ENCODE results near the gene TBC1D5. TPM values are rescaled to one million over a fixed set of nuclear protein-coding genes. Genes with fewer than 3 reads are reported as not detected.
"Not testable (repeated sequence)": the region's sequence is repeated elsewhere in the genome, so short reads cannot be mapped to it uniquely, and the experiment has no call there.

The TBC1D5 gene
- total RNA-seq, 1 donor from 2014 or later, result 69.4 TPM

DNA sequence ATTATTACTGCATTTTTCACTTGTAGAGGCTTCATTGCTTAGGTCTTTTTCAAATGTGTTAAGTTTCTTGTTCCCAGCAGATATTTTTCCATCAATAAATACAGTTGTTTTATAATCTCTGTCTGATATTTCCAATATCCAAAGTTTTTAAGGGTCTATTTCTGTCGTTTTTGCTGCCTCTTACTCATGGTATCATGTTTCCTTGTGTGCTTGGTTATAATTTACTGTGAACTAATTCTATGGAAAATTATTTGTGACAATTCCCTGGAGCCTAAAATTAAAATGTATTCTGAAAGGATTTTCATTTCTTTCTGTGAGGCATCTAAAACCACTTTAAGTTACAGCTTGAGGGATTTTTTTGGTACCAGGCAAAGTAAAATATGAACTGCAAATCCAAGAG lies 17.5 kb downstream of the TBC1D5 start:
- no peak overlapping the region for H3K9ac ChIP-seq (ENCODE audit: low read depth in 1 of 3, low read length in 3 of 3)
- H3K4me3 ChIP-seq (ENCODE audit: low read length in 3 of 3), result no peak overlapping the region
- H3K36me3 ChIP-seq (ENCODE audit: control insufficient read depth in 3 of 3, insufficient read depth in 3 of 3, low read length in 3 of 3), result peaks cover 0 to 4% (median 0%) of the 10 kb centered on the region in 3 donors
- no peak overlapping the region for H3K27ac ChIP-seq (ENCODE audit: low read depth, low read length)
- H3K4me1 ChIP-seq (ENCODE audit: control insufficient read depth in 3 of 3, insufficient read depth in 3 of 3, low read length in 3 of 3), result no peaks in the 10 kb centered on the region
- H3K9me3 ChIP-seq (ENCODE audit: control insufficient read depth in 3 of 3, low read length in 3 of 3), result no peaks in the 10 kb centered on the region
- H3K27me3 ChIP-seq (ENCODE audit: control insufficient read depth in 3 of 3, insufficient read depth in 3 of 3, low read length in 3 of 3), result no peaks in the 10 kb centered on the region

DNA sequence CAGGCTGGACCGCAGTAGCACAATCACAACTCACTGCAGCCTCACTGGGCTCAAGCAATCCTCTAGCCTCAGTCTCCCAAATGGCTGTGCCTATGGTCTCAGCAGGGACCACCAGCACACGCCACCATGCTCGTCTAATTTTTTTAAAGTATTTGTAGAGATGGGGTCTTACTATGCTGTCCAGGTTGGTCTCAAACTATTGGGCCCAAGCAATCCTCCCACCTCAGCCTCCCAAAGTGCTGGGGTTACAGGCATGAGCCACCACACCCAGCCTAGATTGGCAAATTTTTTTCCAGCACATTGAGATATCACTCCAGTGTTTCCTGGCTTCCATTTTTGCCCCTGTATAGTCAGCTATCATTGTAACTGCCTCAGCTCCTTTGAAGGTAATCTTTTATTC lies 18.3 kb downstream of the TBC1D5 start:
- H3K9me3 ChIP-seq (ENCODE audit: control insufficient read depth in 3 of 3, low read length in 3 of 3), result no peaks in the 10 kb centered on the region
- no peaks in the 10 kb centered on the region for H3K27me3 ChIP-seq (ENCODE audit: control insufficient read depth in 3 of 3, insufficient read depth in 3 of 3, low read length in 3 of 3)
- H3K4me1 ChIP-seq (ENCODE audit: control insufficient read depth in 3 of 3, insufficient read depth in 3 of 3, low read length in 3 of 3), result no peaks in the 10 kb centered on the region
- no peak overlapping the region for H3K9ac ChIP-seq (ENCODE audit: low read depth in 1 of 3, low read length in 3 of 3)
- no peak overlapping the region for H3K27ac ChIP-seq (ENCODE audit: low read depth, low read length)
- H3K36me3 ChIP-seq (ENCODE audit: control insufficient read depth in 3 of 3, insufficient read depth in 3 of 3, low read length in 3 of 3), result peaks cover 0 to 4% (median 0%) of the 10 kb centered on the region in 3 donors
- no peak overlapping the region for H3K4me3 ChIP-seq (ENCODE audit: low read length in 3 of 3)

DNA sequence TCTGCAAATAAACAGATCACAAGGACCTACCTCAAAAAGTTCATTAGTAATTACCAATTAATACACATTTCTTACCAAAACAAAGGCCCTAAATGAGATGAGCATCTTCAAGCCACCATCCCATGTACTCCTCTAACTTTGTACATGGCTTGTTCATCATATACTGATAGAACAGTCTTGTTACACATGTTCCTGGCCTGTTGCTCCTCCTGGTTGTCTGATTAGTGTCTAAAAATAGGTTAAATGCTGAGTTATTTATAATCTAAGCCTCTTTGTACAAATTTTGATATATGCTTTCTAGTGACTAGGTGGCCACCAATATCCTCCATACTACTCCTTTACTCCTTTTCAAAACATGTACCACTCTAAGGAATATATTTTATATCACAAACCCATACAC lies 25.0 kb downstream of the TBC1D5 start:
- Histone ChIP-seq H3K27me3 (ENCODE audit: control insufficient read depth in 3 of 3, insufficient read depth in 3 of 3, low read length in 3 of 3) (no peaks in the 10 kb centered on the region), H3K27ac (ENCODE audit: low read depth, low read length) (no peak overlapping the region), H3K9ac (ENCODE audit: low read depth in 1 of 3, low read length in 3 of 3) (no peak overlapping the region), H3K4me3 (ENCODE audit: low read length in 3 of 3) (no peak overlapping the region), H3K9me3 (ENCODE audit: control insufficient read depth in 3 of 3, low read length in 3 of 3) (peaks cover 0 to 7% (median 2%) of the 10 kb centered on the region in 3 donors), H3K36me3 (ENCODE audit: control insufficient read depth in 3 of 3, insufficient read depth in 3 of 3, low read length in 3 of 3) (peaks cover 4 to 12% (median 5%) of the 10 kb centered on the region in 3 donors), H3K4me1 (ENCODE audit: control insufficient read depth in 3 of 3, insufficient read depth in 3 of 3, low read length in 3 of 3) (peaks cover 0 to 7% (median 0%) of the 10 kb centered on the region in 3 donors)

DNA sequence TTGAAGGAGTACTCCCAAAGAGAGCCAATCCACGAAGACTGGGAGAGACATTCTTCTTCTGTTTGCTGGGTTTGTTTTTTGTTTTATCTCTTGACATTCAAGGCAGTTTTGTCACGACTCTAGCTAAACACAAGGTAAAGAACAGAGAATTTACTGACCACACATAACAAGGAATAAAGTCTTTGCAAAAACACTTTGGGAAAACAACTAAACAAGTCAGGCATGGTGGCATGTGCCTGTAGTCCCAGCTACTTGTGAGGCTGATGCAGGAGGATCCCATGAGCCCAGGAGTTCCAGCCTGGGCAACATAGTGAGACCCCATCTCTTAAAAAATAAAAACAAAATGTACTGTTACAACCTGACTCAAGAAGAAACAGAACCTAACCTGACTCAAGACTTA lies 28.0 kb downstream of the TBC1D5 start:
- H3K4me3 ChIP-seq (ENCODE audit: low read length in 3 of 3), result no peak overlapping the region
- H3K9me3 ChIP-seq (ENCODE audit: control insufficient read depth in 3 of 3, low read length in 3 of 3), result peaks cover 0 to 7% (median 2%) of the 10 kb centered on the region in 3 donors
- no peak overlapping the region for H3K27ac ChIP-seq (ENCODE audit: low read depth, low read length)
- H3K36me3 ChIP-seq (ENCODE audit: control insufficient read depth in 3 of 3, insufficient read depth in 3 of 3, low read length in 3 of 3), result peaks cover 4 to 12% (median 5%) of the 10 kb centered on the region in 3 donors
- no peaks in the 10 kb centered on the region for H3K27me3 ChIP-seq (ENCODE audit: control insufficient read depth in 3 of 3, insufficient read depth in 3 of 3, low read length in 3 of 3)
- peaks cover 0 to 7% (median 0%) of the 10 kb centered on the region in 3 donors for H3K4me1 ChIP-seq (ENCODE audit: control insufficient read depth in 3 of 3, insufficient read depth in 3 of 3, low read length in 3 of 3)
- H3K9ac ChIP-seq (ENCODE audit: low read depth in 1 of 3, low read length in 3 of 3), result no peak overlapping the region

DNA sequence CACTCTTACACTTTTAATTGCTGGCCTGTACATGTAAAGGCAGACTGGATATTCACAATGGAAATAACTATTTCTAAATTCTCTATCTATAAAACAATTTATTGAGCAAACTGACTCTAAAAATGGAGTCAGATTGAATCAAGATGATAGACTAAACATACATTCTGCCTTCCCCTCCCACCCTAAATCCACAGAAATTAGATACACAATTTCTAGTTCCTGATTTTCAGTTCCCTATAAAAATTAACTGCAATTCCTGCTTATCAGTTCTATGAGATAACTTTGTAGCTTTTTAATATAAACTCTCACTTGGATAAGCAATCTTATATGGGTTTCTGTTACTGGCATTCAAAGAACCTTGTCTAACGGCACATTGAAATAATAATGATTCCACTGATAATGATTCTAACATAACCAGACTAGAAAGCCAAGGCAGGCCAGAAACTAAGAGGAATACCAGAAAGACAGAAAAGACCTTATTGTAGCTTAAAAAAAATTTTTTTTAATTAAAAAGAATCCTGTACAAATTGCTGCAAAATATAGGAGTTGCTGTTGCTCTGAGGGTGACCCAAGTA lies 33.1 kb downstream of the TBC1D5 start:
- H3K4me1 ChIP-seq (ENCODE audit: control insufficient read depth in 3 of 3, insufficient read depth in 3 of 3, low read length in 3 of 3), result no peaks in the 10 kb centered on the region
- H3K36me3 ChIP-seq (ENCODE audit: control insufficient read depth in 3 of 3, insufficient read depth in 3 of 3, low read length in 3 of 3), result peaks cover under 1 to 6% (median under 1%) of the 10 kb centered on the region in 3 donors
- H3K4me3 ChIP-seq (ENCODE audit: low read length in 3 of 3), result no peak overlapping the region
- H3K9me3 ChIP-seq (ENCODE audit: control insufficient read depth in 3 of 3, low read length in 3 of 3), result peaks cover 0 to 5% (median 0%) of the 10 kb centered on the region in 3 donors
- no peak overlapping the region for H3K27ac ChIP-seq (ENCODE audit: low read depth, low read length)
- no peak overlapping the region for H3K9ac ChIP-seq (ENCODE audit: low read depth in 1 of 3, low read length in 3 of 3)
- H3K27me3 ChIP-seq (ENCODE audit: control insufficient read depth in 3 of 3, insufficient read depth in 3 of 3, low read length in 3 of 3), result no peaks in the 10 kb centered on the region

DNA sequence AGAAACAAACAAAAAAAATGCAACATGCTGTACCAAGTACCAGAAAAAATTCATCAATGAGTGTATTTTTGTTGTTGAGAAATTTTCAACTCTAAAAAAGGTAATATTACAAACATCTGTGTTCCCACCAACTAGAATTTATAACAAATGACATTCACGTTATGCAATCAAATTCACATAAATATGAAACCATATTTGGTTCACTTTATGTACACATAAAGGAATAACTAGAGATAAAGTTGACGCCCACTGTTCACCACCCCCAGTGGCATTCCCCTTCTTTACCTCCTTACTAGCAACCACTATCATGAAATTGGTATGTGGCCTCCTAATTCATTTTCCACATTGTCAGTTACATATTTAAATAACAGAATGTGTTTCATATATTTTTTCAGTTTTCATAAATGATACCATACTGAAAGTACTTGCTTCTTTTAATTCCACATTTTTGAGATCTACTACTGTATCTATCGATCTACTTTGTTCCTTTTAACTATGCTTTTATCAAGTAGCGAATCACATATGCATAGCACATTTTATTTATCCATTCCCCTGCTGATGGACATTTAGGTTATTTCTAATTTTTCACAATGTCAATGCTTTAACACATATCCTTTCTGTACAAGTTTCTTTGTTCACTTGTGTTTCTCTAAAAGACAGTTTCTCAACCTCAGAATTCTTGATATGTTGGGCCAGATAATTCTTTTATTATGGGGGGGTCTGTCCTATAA lies 34.5 kb downstream of the TBC1D5 start:
- H3K4me3 ChIP-seq (ENCODE audit: low read length in 3 of 3), result no peak overlapping the region
- no peaks in the 10 kb centered on the region for H3K27me3 ChIP-seq (ENCODE audit: control insufficient read depth in 3 of 3, insufficient read depth in 3 of 3, low read length in 3 of 3)
- no peaks in the 10 kb centered on the region for H3K36me3 ChIP-seq (ENCODE audit: control insufficient read depth in 3 of 3, insufficient read depth in 3 of 3, low read length in 3 of 3)
- H3K27ac ChIP-seq (ENCODE audit: low read depth, low read length), result no peak overlapping the region
- no peak overlapping the region for H3K9ac ChIP-seq (ENCODE audit: low read depth in 1 of 3, low read length in 3 of 3)
- H3K4me1 ChIP-seq (ENCODE audit: control insufficient read depth in 3 of 3, insufficient read depth in 3 of 3, low read length in 3 of 3), result no peaks in the 10 kb centered on the region
- no peaks in the 10 kb centered on the region for H3K9me3 ChIP-seq (ENCODE audit: control insufficient read depth in 3 of 3, low read length in 3 of 3)

DNA sequence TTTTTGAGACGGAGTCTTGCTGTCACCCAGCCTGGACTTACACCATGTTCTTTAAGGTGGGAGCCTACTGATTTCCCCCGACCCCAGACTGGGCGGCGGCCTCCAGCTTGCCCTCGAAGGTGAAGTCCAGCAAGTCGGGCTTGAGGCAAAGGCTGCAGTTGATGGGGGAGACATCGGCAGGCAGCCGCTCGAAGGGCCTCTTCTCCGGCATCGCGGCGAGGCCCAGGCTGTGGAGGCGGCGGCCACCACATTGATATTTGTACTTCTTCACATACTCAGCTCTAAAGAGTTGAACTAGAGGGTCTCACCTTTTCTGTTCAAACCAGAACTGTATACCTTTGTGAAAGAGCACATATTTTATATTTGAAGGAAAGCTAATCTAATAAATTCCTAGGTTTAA lies 36.4 kb downstream of the TBC1D5 start:
- not testable (repeated sequence) for H3K4me1 ChIP-seq (ENCODE audit: control insufficient read depth in 3 of 3, insufficient read depth in 3 of 3, low read length in 3 of 3); H3K27me3 ChIP-seq (ENCODE audit: control insufficient read depth in 3 of 3, insufficient read depth in 3 of 3, low read length in 3 of 3); H3K36me3 ChIP-seq (ENCODE audit: control insufficient read depth in 3 of 3, insufficient read depth in 3 of 3, low read length in 3 of 3); H3K27ac ChIP-seq (ENCODE audit: low read depth, low read length); H3K4me3 ChIP-seq (ENCODE audit: low read length in 3 of 3); H3K9ac ChIP-seq (ENCODE audit: low read depth in 1 of 3, low read length in 3 of 3); H3K9me3 ChIP-seq (ENCODE audit: control insufficient read depth in 3 of 3, low read length in 3 of 3)

DNA sequence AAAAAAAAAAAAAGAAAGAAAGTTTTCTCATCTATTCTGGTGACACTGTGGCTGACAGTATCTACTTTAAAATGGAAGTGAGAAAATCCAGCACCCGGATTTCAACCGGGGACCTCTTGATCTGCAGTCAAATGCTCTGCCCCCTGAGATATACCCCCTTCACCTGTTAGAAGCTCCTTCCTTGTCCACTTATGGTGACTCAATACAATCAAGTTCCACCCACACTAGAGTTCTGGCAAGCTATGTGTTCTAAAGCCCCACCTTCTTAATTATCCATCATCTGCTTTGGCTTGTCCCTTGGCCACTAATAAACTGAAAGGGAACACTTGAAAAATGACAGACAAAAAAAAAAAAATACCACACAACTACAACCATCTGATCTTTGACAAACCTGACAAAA lies 42.6 kb downstream of the TBC1D5 start:
- H3K27ac ChIP-seq (ENCODE audit: low read depth, low read length); H3K9ac ChIP-seq (ENCODE audit: low read depth in 1 of 3, low read length in 3 of 3); H3K4me3 ChIP-seq (ENCODE audit: low read length in 3 of 3); H3K4me1 ChIP-seq (ENCODE audit: control insufficient read depth in 3 of 3, insufficient read depth in 3 of 3, low read length in 3 of 3); H3K9me3 ChIP-seq (ENCODE audit: control insufficient read depth in 3 of 3, low read length in 3 of 3); H3K36me3 ChIP-seq (ENCODE audit: control insufficient read depth in 3 of 3, insufficient read depth in 3 of 3, low read length in 3 of 3); H3K27me3 ChIP-seq (ENCODE audit: control insufficient read depth in 3 of 3, insufficient read depth in 3 of 3, low read length in 3 of 3): not testable (repeated sequence)

DNA sequence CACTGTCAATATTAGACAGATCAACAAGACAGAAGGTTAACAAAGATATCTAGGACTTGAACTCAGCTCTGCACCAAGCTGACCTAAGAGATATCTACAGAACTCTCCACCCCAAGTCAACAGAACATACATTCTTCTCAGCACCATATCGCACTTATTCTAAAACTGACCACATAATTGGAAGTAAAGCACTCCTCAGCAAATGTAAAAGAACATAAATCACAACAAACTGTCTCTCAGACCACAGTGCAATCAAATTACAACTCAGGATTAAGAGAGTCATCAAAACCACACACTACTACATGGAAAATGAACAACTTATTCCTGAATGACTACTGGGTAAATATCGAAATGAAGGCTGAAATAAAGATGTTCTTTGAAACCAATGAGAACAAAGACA lies 46.8 kb downstream of the TBC1D5 start:
- not testable (repeated sequence) for H3K27me3 ChIP-seq (ENCODE audit: control insufficient read depth in 3 of 3, insufficient read depth in 3 of 3, low read length in 3 of 3); H3K36me3 ChIP-seq (ENCODE audit: control insufficient read depth in 3 of 3, insufficient read depth in 3 of 3, low read length in 3 of 3); H3K4me3 ChIP-seq (ENCODE audit: low read length in 3 of 3); H3K9ac ChIP-seq (ENCODE audit: low read depth in 1 of 3, low read length in 3 of 3); H3K27ac ChIP-seq (ENCODE audit: low read depth, low read length); H3K9me3 ChIP-seq (ENCODE audit: control insufficient read depth in 3 of 3, low read length in 3 of 3); H3K4me1 ChIP-seq (ENCODE audit: control insufficient read depth in 3 of 3, insufficient read depth in 3 of 3, low read length in 3 of 3)

DNA sequence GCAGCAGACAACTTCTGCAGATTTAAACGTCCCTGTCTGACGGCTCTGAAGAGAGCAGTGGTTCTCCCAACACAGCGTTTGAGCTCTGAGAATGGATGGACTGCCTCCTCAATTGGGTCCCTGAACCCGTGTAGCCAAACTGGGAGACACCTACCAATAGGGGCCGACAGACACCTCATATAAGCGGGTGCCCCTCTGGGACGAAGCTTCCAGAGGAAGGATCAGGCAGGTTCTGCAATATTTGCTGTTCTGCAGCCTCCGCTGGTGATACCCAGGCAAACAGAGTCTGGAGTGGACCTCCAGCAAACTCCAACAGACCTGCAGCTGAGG lies 48.8 kb downstream of the TBC1D5 start:
- not testable (repeated sequence) for H3K9ac ChIP-seq (ENCODE audit: low read depth in 1 of 3, low read length in 3 of 3); H3K27me3 ChIP-seq (ENCODE audit: control insufficient read depth in 3 of 3, insufficient read depth in 3 of 3, low read length in 3 of 3); H3K4me3 ChIP-seq (ENCODE audit: low read length in 3 of 3); H3K27ac ChIP-seq (ENCODE audit: low read depth, low read length); H3K9me3 ChIP-seq (ENCODE audit: control insufficient read depth in 3 of 3, low read length in 3 of 3); H3K4me1 ChIP-seq (ENCODE audit: control insufficient read depth in 3 of 3, insufficient read depth in 3 of 3, low read length in 3 of 3); H3K36me3 ChIP-seq (ENCODE audit: control insufficient read depth in 3 of 3, insufficient read depth in 3 of 3, low read length in 3 of 3)
